ENCODE measurements around the gene CASR.
"Not testable (repeated sequence)": the region's sequence is repeated elsewhere in the genome, so short reads cannot be mapped to it uniquely, and the experiment has no call there.

The CASR gene

DNA sequence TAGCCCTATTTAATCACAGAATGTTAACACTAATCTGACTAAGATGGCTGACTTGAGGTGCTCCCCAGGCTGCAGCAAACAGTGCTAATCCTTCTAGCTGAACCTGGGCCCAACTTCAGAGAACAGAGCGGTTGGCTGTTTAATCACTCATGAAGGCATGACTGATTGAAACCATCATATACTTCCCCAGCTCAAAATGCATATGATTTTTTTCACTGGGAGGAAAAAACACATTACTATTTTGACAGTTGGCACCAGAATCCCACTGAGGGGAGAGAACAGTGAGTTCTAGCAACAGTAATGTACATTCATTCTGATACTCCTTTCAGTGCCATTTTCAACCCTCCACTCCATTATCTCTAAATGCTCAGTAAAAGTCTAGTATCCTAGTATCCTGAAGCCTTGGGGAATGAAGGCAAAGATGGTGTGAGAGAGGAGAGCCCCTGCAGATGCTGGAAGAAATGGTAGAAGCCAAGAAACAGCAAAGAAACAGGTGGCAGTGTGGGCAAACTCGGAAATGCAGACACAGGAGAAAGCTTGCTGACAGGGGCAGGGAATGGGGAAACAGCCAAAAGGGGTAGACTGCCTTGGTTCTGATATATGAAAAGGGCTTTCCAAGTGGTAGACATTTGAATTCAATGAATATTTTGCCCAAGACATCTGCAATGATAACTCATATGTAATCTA lies 34.4 kb upstream of the CASR start:
- TF ChIP-seq POU6F1 (CRISPR knock-in tag; IDR thresholded peaks at IDR 0.05; ENCODE audit: borderline replicate concordance, low read depth): no peak
- no peak for TF ChIP-seq ZNF565 (CRISPR knock-in tag; conservative IDR thresholded peaks at IDR 0.05; ENCODE audit: low read depth)
- TF ChIP-seq PPARA (CRISPR knock-in tag; IDR thresholded peaks at IDR 0.05; ENCODE audit: borderline replicate concordance): no peak
- ATAC-seq: no peak

- TF ChIP-seq ZNF8 (CRISPR knock-in tag; IDR thresholded peaks at IDR 0.05): no peak
- no peak for ATAC-seq
These were observed 32.0 kb upstream of the CASR start for GRCh38 chr3:122151480-122151879.

GRCh38 chr3:122164983-122165382 lies 18.5 kb upstream of the CASR start:
- ATAC-seq: not testable (repeated sequence)

DNA sequence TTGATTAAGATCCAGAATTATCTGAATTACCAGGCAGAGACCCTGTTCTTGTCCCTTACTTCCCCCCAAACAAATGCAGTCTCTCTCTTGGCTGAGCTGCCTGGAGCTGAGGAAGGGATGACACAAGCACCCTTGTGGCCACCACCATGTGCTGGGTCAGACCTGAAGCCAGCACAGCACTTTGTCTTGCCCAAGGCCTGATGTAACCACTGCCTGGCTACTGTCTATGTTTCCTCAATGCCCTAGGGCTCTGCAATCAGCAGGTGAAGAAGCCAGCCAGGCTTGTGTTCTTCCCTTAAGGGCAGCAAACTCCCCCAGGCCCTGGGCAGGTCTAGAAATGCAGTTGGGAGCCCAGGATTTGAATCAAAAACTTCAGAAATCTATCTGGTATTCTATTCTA lies 15.8 kb upstream of the CASR start:
- TF ChIP-seq CSRNP3 (CRISPR knock-in tag; IDR thresholded peaks at IDR 0.05) (no peak), ESRRG (CRISPR knock-in tag; IDR thresholded peaks at IDR 0.05) (no peak)
- ATAC-seq: no peak

GRCh38 chr3:122168044-122168443 lies 15.4 kb upstream of the CASR start:
- ATAC-seq: no peak
- no peak for TF ChIP-seq TOX (CRISPR knock-in tag; IDR thresholded peaks at IDR 0.05; ENCODE audit: borderline replicate concordance)
- no peak for TF ChIP-seq ESRRG (CRISPR knock-in tag; IDR thresholded peaks at IDR 0.05)
- TF ChIP-seq BACH2 (CRISPR knock-in tag; IDR thresholded peaks at IDR 0.05; ENCODE audit: borderline replicate concordance): no peak
- TF ChIP-seq ZFP30 (CRISPR knock-in tag; IDR thresholded peaks at IDR 0.05): no peak
- TF ChIP-seq PATZ1 (CRISPR knock-in tag; IDR thresholded peaks at IDR 0.05; ENCODE audit: borderline replicate concordance): no peak
- no peak for TF ChIP-seq ZNF565 (CRISPR knock-in tag; conservative IDR thresholded peaks at IDR 0.05; ENCODE audit: low read depth)
- TF ChIP-seq, protein P1, sequence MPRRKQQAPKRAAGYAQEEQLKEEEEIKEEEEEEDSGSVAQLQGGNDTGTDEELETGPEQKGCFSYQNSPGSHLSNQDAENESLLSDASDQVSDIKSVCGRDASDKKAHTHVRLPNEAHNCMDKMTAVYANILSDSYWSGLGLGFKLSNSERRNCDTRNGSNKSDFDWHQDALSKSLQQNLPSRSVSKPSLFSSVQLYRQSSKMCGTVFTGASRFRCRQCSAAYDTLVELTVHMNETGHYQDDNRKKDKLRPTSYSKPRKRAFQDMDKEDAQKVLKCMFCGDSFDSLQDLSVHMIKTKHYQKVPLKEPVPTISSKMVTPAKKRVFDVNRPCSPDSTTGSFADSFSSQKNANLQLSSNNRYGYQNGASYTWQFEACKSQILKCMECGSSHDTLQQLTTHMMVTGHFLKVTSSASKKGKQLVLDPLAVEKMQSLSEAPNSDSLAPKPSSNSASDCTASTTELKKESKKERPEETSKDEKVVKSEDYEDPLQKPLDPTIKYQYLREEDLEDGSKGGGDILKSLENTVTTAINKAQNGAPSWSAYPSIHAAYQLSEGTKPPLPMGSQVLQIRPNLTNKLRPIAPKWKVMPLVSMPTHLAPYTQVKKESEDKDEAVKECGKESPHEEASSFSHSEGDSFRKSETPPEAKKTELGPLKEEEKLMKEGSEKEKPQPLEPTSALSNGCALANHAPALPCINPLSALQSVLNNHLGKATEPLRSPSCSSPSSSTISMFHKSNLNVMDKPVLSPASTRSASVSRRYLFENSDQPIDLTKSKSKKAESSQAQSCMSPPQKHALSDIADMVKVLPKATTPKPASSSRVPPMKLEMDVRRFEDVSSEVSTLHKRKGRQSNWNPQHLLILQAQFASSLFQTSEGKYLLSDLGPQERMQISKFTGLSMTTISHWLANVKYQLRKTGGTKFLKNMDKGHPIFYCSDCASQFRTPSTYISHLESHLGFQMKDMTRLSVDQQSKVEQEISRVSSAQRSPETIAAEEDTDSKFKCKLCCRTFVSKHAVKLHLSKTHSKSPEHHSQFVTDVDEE (CRISPR knock-in tag; IDR thresholded peaks at IDR 0.05): no peak
- no peak for TF ChIP-seq CSRNP3 (CRISPR knock-in tag; IDR thresholded peaks at IDR 0.05)
- TF ChIP-seq CSDC2 (CRISPR knock-in tag; IDR thresholded peaks at IDR 0.05): no peak
- no peak for TF ChIP-seq SNAI2 (CRISPR knock-in tag; IDR thresholded peaks at IDR 0.05)
- TF ChIP-seq POU6F1 (CRISPR knock-in tag; IDR thresholded peaks at IDR 0.05; ENCODE audit: borderline replicate concordance, low read depth): no peak
- TF ChIP-seq TCF4 (CRISPR knock-in tag; IDR thresholded peaks at IDR 0.05; ENCODE audit: borderline replicate concordance): no peak
- TF ChIP-seq CREB5 (CRISPR knock-in tag; IDR thresholded peaks at IDR 0.05; ENCODE audit: low read depth): no peak
